ENCODE results near the gene ANKRD34C.
A peak's percentile ranks its signal among the peaks of the same experiment; 100 is the strongest.

- peak in 1 of 4 experiments; percentile 24 for TF ChIP-seq CTCF (IDR thresholded peaks at IDR 0.05)
- no peak for TF ChIP-seq POLR2AphosphoS5 (IDR thresholded peaks at IDR 0.05)
Observed at GRCh38 chr15:79310985-79311900, 28.7 kb downstream of the ANKRD34C start, which contains the start of gene TMED3.

All from gastroesophageal sphincter (tissue), 3 donors.